Nucleus accumbens (tissue), 56 donors: ENCODE results near the gene FOXE1.

Source experiments
- DNase-seq, 56 donors: peaks; one replicate each; lab custom pipeline; 2025; lab: John Stamatoyannopoulos, UW

The FOXE1 gene

GRCh38 chr9:97847474-97848214, 5.4 kb upstream of the FOXE1 start:
- no peak for DNase-seq

GRCh38 chr9:97848215-97848479, 4.9 kb upstream of the FOXE1 start:
- no peak for DNase-seq

GRCh38 chr9:97848480-97849237, 4.4 kb upstream of the FOXE1 start:
- DNase-seq = no peak

- no peak for DNase-seq
These were observed 3.0 kb upstream of the FOXE1 start for GRCh38 chr9:97849980-97850379.

GRCh38 chr9:97850746-97851445, 2.1 kb upstream of the FOXE1 start:
- no peak for DNase-seq

GRCh38 chr9:97851446-97851883, 1.6 kb upstream of the FOXE1 start:
- DNase-seq = no peak

GRCh38 chr9:97852001-97852398, 1.0 kb upstream of the FOXE1 start:
- DNase-seq = no peak

GRCh38 chr9:97852399-97853055, 499 bp upstream of the FOXE1 start:
- DNase-seq = no peak

GRCh38 chr9:97853844-97854695, 1.0 kb downstream of the FOXE1 start:
- DNase-seq = peak in 1 of 56 donors; percentile 2

- no peak for DNase-seq
These were observed 1.9 kb downstream of the FOXE1 start for GRCh38 chr9:97854696-97855485.

GRCh38 chr9:97855486-97855875, 2.5 kb downstream of the FOXE1 start:
- no peak for DNase-seq

GRCh38 chr9:97855899-97856298, 2.9 kb downstream of the FOXE1 start:
- no peak for DNase-seq

GRCh38 chr9:97856857-97857605, 4.0 kb downstream of the FOXE1 start:
- no peak for DNase-seq

GRCh38 chr9:97857606-97858392, 4.8 kb downstream of the FOXE1 start:
- DNase-seq = no peak

- DNase-seq = no peak
These were observed 5.3 kb downstream of the FOXE1 start for GRCh38 chr9:97858393-97858713.

- no peak for DNase-seq
These were observed 5.8 kb downstream of the FOXE1 start for GRCh38 chr9:97858826-97859225.

GRCh38 chr9:97859346-97859745, 6.3 kb downstream of the FOXE1 start:
- no peak for DNase-seq
